H1 (cell line): ENCODE results near the gene PCCA. TPM values are rescaled to one million over a fixed set of nuclear protein-coding genes. Genes with fewer than 3 reads are reported as not detected.

Experiments
- GTF2F1 ChIP-seq: IDR thresholded peaks from 2 replicates; pipeline ENCODE4 v1.6.1; 2012; ENCODE audit warnings: low read depth, low read length, improper control_type of control experiment, borderline replicate concordance
- NRF1 ChIP-seq: IDR thresholded peaks from 2 replicates; pipeline ENCODE4 v1.6.1; 2011; ENCODE audit warnings: mild to moderate bottlenecking, low read depth, low read length, improper control_type of control experiment
- POU5F1 ChIP-seq: IDR thresholded peaks from 2 replicates; pipeline ENCODE4 v1.6.1; 2011; ENCODE audit warnings: low read depth, mild to moderate bottlenecking, low read length, moderate library complexity
- RBBP5 ChIP-seq: IDR thresholded peaks from 2 replicates; pipeline ENCODE4 v1.7.1; 2012; ENCODE audit warnings: low read depth, mild to moderate bottlenecking, inconsistent platforms, low read length, moderate library complexity, borderline replicate concordance
- polyA plus RNA-seq, 7 experiments: library from polyadenylated mRNA; depleted of rRNA in 3 of 7; stranded (reverse) in 5 of 7; unstranded in 2 of 7; fragments of >200 nt in 5 of 7; fragments of 200-250 nt in 2 of 7; gene quantifications; 1 replicate in 5 of 7; 2 replicates in 1 of 7; 4 replicates in 1 of 7; pipeline versions ENCODE4 v1.2.1 to v1.2.3, GENCODE V29; 2011 to 2013; ENCODE audit warnings: missing spikeins in 2 of 7, mixed read lengths in 2 of 7
- total RNA-seq: library from RNA; stranded (reverse); fragmentation: NEBNext Ultra II Directional; extraction: Animal tissue kit (Norgen Biotek cat#: 25700); gene quantifications from 2 replicates; pipeline ENCODE4 v1.2.1, GENCODE V29; 2021

PCCA gene
- total and polyA plus RNA-seq, 2 of the 8 experiments (the other 6 are each of a cell fraction or from before 2014, with no cell fraction given) = 18.4 to 49.8 TPM

GRCh38 chr13:100110269-100110668 is 21.4 kb downstream of the PCCA start (continued):
- TF ChIP-seq NRF1 (no peak), RBBP5 (no peak), POU5F1 (no peak), GTF2F1 (no peak)
